ENCODE data around the gene PODN.

GRCh38 chr1:53127546-53127945, 65.5 kb downstream of the PODN start:
- TF ChIP-seq CTCF (conservative IDR thresholded peaks at IDR 0.05; ENCODE audit: low read depth, low read length) (no peak), POLR2A (IDR thresholded peaks at IDR 0.05; ENCODE audit: low read depth, low read length) (no peak), FOS (IDR thresholded peaks at IDR 0.05; ENCODE audit: low read depth, low read length) (no peak), NFE2L2 (IDR thresholded peaks at IDR 0.05; ENCODE audit: low read depth, low read length) (no peak), MAZ (IDR thresholded peaks at IDR 0.05; ENCODE audit: borderline replicate concordance, low read depth, low read length) (no peak), RAD21 (IDR thresholded peaks at IDR 0.05; ENCODE audit: low read length) (no peak)
